GM19240 (cell line): ENCODE measurements around the gene CXCR2.
A peak's percentile ranks its signal among the peaks of the same experiment; 100 is the strongest.

Experiments
- DNase-seq: peaks from one replicate; pipeline ENCODE4 v3.0.0; 2011; ENCODE audit warnings: low spot score; ENCODE audit not compliant: insufficient read length

CXCR2 gene

DNA sequence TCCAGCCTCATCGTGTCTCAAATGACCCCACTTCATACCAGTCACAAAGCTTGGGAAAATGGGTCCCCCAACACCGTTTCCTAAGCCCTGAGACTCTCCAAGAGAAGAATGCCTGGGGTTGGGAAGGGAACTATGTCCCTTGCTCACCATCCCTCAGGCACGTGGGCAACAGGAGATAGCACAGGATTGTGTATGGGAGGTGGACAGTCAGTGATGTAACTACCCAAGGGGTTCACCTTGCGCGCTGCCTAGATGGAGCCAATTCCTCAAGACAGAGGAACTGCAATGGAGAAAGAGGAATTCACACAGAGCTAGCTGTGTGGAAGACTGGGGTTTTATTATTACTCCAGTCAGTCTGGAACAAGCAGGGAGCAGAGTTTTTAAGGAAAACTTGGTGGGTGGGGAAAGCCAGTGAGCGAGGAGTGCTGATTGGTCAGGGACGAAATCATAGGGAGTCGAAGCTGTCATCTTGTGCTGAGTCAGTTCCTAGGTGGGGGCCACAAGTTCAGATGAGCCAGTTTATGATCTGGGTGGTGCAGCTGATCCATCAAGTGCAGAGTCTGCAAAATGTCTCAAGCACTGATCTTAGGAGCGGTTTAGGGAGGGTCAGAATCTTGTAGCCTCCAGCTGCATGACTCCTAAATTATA lies 54.8 kb downstream of the CXCR2 start:
- DNase-seq = no peak

- DNase-seq = no peak
Observed at GRCh38 chr2:218184331-218184730, 58.5 kb downstream of the CXCR2 start.

- DNase-seq = peak; percentile 39
Observed at GRCh38 chr2:218186355-218186766, 60.5 kb downstream of the CXCR2 start.
